Measurements from ENCODE around the gene MCF2L. TPM values are rescaled to one million over a fixed set of nuclear protein-coding genes. Genes with fewer than 3 reads are reported as not detected.

MCF2L gene
- polyA plus RNA-seq, 1 donor from 2014 or later: 88.0 TPM

GRCh38 chr13:113116206-113116800 is 147.3 kb downstream of the MCF2L start:
- Histone ChIP-seq H3F3A (ENCODE audit: insufficient read depth, low read length, poor library complexity, severe bottlenecking) (no peaks in the 10 kb centered on the region), H3K9me3 (ENCODE audit: low read length) (no peaks in the 10 kb centered on the region), H3K4me2 (ENCODE audit: low read length) (no peak overlapping the region), H3K9me2 (ENCODE audit: insufficient read depth, low read length) (no peaks in the 10 kb centered on the region), H2AFZ (ENCODE audit: low read depth, low read length) (no peak overlapping the region), H3K9ac (ENCODE audit: low read length) (no peak overlapping the region), H4K20me1 (ENCODE audit: insufficient read depth) (no peaks in the 10 kb centered on the region), H3K36me3 (ENCODE audit: insufficient read depth, low read length) (no peaks in the 10 kb centered on the region), H3K4me3 (ENCODE audit: low read length) (no peak overlapping the region), H3K27ac (ENCODE audit: low read length) (no peak overlapping the region), H3K79me2 (replicated peaks; ENCODE audit: insufficient read depth, low read length) (no peaks in the 10 kb centered on the region), H3K27me3 (ENCODE audit: insufficient read depth, low read depth, low read length) (no peaks in the 10 kb centered on the region)
- TF ChIP-seq MXI1 (conservative IDR thresholded peaks at IDR 0.05; ENCODE audit: poor library complexity, severe bottlenecking): no peak
- TF ChIP-seq EZH2 (IDR thresholded peaks at IDR 0.05; ENCODE audit: borderline replicate concordance, insufficient read depth, low read length, poor library complexity, severe bottlenecking): no peak
- TF ChIP-seq TAF1 (IDR thresholded peaks at IDR 0.05; ENCODE audit: low read depth): no peak
- no peak for TF ChIP-seq RAD21 (conservative IDR thresholded peaks at IDR 0.05)
- TF ChIP-seq REST (IDR thresholded peaks at IDR 0.05; ENCODE audit: borderline replicate concordance): no peak

GRCh38 chr13:113116871-113117271 is 147.9 kb downstream of the MCF2L start:
- no peak for TF ChIP-seq EZH2 (IDR thresholded peaks at IDR 0.05; ENCODE audit: borderline replicate concordance, insufficient read depth, low read length, poor library complexity, severe bottlenecking)
- TF ChIP-seq POLR2AphosphoS5 (IDR thresholded peaks at IDR 0.05): no peak
- TF ChIP-seq REST (IDR thresholded peaks at IDR 0.05; ENCODE audit: borderline replicate concordance): no peak
- no peak for TF ChIP-seq SMC3 (conservative IDR thresholded peaks at IDR 0.05; ENCODE audit: poor library complexity)
- TF ChIP-seq TAF1 (IDR thresholded peaks at IDR 0.05; ENCODE audit: low read depth): no peak
- TF ChIP-seq RAD21 (conservative IDR thresholded peaks at IDR 0.05): no peak
- TF ChIP-seq MXI1 (conservative IDR thresholded peaks at IDR 0.05; ENCODE audit: poor library complexity, severe bottlenecking): no peak
- no peak for TF ChIP-seq CTCF (IDR thresholded peaks at IDR 0.05; ENCODE audit: poor library complexity, severe bottlenecking)
- no peak for TF ChIP-seq EP300 (conservative IDR thresholded peaks at IDR 0.05; ENCODE audit: poor library complexity, severe bottlenecking)
- no peak overlapping the region for H2AFZ ChIP-seq (ENCODE audit: low read depth, low read length)
- no peak overlapping the region for H3K9ac ChIP-seq (ENCODE audit: low read length)
- no peak overlapping the region for H3K4me2 ChIP-seq (ENCODE audit: low read length)
- no peaks in the 10 kb centered on the region for H3F3A ChIP-seq (ENCODE audit: insufficient read depth, low read length, poor library complexity, severe bottlenecking)
- no peaks in the 10 kb centered on the region for H4K20me1 ChIP-seq (ENCODE audit: insufficient read depth)
- H3K79me2 ChIP-seq (replicated peaks; ENCODE audit: insufficient read depth, low read length): no peaks in the 10 kb centered on the region
- H3K27me3 ChIP-seq (ENCODE audit: insufficient read depth, low read depth, low read length): no peaks in the 10 kb centered on the region
- H3K9me2 ChIP-seq (ENCODE audit: insufficient read depth, low read length): no peaks in the 10 kb centered on the region
- H3K27ac ChIP-seq (ENCODE audit: low read length): no peak overlapping the region
- no peaks in the 10 kb centered on the region for H3K9me3 ChIP-seq (ENCODE audit: low read length)
- no peaks in the 10 kb centered on the region for H3K36me3 ChIP-seq (ENCODE audit: insufficient read depth, low read length)
- no peak overlapping the region for H3K4me3 ChIP-seq (ENCODE audit: low read length)

Data from neural cell (in vitro differentiated cells).